Brain microvascular endothelial cell (primary cell): Measurements from ENCODE around the gene SUSD3.

Source experiments
- DNase-seq: peaks from one replicate; pipeline ENCODE4 v3.0.0-alpha.2; 2020
- H3K27ac ChIP-seq: fragments of 250-450 bp; sonication (Bioruptor Pico); 2 replicates; pipeline ENCODE4 v1.5.1; 2020; ENCODE audit warnings: mild to moderate bottlenecking, moderate library complexity
- H3K27me3 ChIP-seq: fragments of 250-450 bp; sonication (Bioruptor Pico); replicated peaks from 2 replicates; pipeline ENCODE4 v1.5.1; 2020; ENCODE audit warnings: mild to moderate bottlenecking
- H3K36me3 ChIP-seq: fragments of 250-450 bp; sonication (Bioruptor Pico); replicated peaks from 2 replicates; pipeline ENCODE4 v1.5.1; 2020; ENCODE audit warnings: mild to moderate bottlenecking
- H3K4me3 ChIP-seq: 2 replicates; pipeline ENCODE4 v1.5.1; 2011; ENCODE audit warnings: low read depth, mild to moderate bottlenecking, control low read depth, low read length, moderate library complexity
- in situ Hi-C: cut with HindIII; loops from 2 replicates; pipeline ENCODE4 v1.10.0; 2017; ENCODE audit warnings: low sequenced_read_pairs, low pct_ligation_motif_present
- TF ChIP-seq, protein P1 (sequence below): IDR thresholded peaks from 2 replicates; pipeline ENCODE4 v1.5.1; 2011; ENCODE audit warnings: low read depth, mild to moderate bottlenecking, moderate library complexity, low read length, control low read depth, inconsistent platforms; ENCODE audit errors: missing control alignments

The SUSD3 gene

GRCh38 chr9:93128011-93128714 is 69.7 kb downstream of the SUSD3 start:
- H3K27ac ChIP-seq: no peak overlapping the region
- in situ Hi-C loops: no loop called here
- peaks cover 3% of the 10 kb centered on the region for H3K36me3 ChIP-seq
- H3K4me3 ChIP-seq: no peak overlapping the region
- no peaks in the 10 kb centered on the region for H3K27me3 ChIP-seq
- TF ChIP-seq, protein P1, sequence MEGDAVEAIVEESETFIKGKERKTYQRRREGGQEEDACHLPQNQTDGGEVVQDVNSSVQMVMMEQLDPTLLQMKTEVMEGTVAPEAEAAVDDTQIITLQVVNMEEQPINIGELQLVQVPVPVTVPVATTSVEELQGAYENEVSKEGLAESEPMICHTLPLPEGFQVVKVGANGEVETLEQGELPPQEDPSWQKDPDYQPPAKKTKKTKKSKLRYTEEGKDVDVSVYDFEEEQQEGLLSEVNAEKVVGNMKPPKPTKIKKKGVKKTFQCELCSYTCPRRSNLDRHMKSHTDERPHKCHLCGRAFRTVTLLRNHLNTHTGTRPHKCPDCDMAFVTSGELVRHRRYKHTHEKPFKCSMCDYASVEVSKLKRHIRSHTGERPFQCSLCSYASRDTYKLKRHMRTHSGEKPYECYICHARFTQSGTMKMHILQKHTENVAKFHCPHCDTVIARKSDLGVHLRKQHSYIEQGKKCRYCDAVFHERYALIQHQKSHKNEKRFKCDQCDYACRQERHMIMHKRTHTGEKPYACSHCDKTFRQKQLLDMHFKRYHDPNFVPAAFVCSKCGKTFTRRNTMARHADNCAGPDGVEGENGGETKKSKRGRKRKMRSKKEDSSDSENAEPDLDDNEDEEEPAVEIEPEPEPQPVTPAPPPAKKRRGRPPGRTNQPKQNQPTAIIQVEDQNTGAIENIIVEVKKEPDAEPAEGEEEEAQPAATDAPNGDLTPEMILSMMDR: no peak
- no peak for DNase-seq

DNA sequence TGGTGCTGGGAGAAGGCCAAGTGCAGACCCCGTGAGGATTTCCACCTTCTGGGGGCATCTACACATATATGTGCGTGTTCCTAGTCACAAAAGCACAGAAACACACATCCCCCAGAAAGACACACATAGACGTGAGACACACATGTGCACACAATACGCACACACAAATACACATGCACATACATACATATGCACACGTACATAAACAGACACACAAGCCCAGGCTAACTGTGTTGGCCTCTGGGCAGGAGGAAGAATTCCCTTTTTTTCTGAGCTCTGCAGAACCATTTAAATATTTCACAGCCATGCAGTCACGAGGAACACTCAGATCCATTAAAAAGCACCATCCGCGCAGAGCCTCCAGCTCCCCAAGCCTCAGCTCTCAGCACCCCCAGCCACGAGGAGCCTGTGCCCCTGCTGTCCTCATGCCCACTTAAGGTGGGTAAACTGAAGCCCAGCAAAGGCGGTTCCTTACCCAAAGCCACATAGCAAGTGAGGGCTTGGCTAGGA is 70.3 kb downstream of the SUSD3 start:
- TF ChIP-seq, protein P1: no peak
- in situ Hi-C loops: no loop called here
- no peak for DNase-seq
- Histone ChIP-seq H3K4me3 (no peak overlapping the region), H3K27me3 (no peaks in the 10 kb centered on the region), H3K27ac (no peak overlapping the region), H3K36me3 (peaks cover 3% of the 10 kb centered on the region)

GRCh38 chr9:93129286-93129685 is 70.8 kb downstream of the SUSD3 start:
- H3K27me3 ChIP-seq: no peaks in the 10 kb centered on the region
- H3K27ac ChIP-seq: no peak overlapping the region
- in situ Hi-C loops: no loop called here
- no peak for DNase-seq
- peaks cover 3% of the 10 kb centered on the region for H3K36me3 ChIP-seq
- H3K4me3 ChIP-seq: no peak overlapping the region
- TF ChIP-seq, protein P1: no peak

DNA sequence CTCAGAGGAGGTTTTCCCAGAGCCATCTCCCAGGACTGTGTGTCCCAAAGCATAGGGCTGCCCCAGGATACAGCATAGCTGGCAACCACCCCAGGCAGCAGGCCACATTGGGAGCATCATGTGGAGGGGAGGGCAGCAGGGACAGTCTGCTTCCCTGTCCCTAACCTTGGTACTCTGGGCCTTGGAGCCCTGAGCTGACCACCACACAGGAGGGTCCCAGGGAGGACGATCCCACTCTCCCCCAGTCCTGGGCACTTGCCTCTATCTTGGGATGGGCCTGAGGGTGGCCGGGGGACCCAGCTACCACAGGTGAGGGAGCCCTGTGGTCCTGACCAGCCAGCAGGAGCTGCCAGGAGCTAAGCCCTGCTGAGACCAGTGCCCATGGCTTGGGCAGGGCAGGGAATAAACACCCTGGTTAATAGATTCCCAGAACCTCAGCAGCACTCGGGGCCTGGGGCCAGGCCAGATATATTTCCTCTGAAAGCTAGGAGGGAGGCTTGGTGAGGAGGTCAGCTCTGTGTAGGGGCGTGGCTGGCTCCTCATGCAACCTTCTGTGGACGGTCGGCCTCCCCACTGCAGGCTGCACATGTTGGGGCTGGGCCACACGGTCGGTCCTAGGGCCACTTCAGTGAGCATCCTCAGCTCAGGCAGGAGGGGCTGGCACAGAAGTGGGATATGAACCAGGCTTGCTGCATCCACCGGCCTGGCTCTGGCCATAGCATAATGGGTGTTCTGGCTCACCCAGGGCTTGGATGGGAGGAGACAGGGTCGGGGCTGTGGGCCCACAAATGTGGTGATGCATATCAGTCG is 71.4 kb downstream of the SUSD3 start:
- H3K36me3 ChIP-seq: no peaks in the 10 kb centered on the region
- no peak overlapping the region for H3K27ac ChIP-seq
- DNase-seq: no peak
- no peaks in the 10 kb centered on the region for H3K27me3 ChIP-seq
- in situ Hi-C loops: no loop called here
- H3K4me3 ChIP-seq: no peak overlapping the region
- TF ChIP-seq, protein P1: no peak

- DNase-seq: no peak
- Histone ChIP-seq H3K36me3 (no peaks in the 10 kb centered on the region), H3K27me3 (no peaks in the 10 kb centered on the region), H3K4me3 (no peak overlapping the region), H3K27ac (no peak overlapping the region)
- TF ChIP-seq, protein P1: no peak
- in situ Hi-C loops: no loop called here
Observed at GRCh38 chr9:93130861-93131481, 72.5 kb downstream of the SUSD3 start.
